ENCODE measurements around the gene TM7SF3. TPM values are rescaled to one million over a fixed set of nuclear protein-coding genes. Genes with fewer than 3 reads are reported as not detected.

Gene TM7SF3
- total RNA-seq, 4 donors from 2014 or later: 32.8 to 70.6 (median 47.4) TPM

DNA sequence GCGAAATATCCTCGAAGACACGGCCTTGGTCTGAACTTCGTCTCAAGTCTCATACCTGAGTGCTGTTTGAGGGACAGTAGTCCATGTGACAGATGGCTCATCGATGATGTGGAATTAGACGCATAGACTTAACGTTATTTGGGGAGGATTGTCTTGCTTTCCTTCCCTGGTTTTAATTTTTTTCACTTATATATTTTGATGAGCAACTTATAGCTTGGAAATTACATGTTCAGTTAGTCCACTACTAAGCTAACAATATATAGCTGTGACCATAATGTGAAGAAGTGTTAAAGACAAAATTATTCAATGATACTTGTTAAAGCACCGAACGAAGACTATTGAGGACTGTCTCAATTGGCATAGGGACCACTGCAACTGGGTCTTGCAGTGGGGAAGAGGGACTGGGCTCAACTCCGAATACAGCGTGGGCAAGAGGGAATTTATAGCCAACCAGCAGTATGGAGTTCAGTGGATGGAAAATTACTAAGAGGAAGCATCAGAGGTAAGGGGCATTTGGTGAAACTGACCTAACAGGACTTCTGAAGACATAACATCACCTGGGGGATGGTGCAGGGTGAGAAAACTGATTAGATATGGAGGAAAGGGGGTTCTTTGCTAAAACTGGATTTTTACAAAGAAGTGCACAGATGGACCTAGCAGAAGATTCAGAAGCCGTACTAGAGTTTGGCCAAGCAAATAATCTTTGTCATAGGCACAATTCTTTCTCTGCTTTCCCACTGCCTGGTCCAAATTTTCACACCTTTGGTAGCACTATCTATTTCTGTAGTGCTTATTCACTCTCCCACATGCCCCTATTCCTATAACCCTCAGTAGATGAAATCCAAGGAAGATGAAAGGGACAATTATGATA, 910 bp upstream of the TM7SF3 start:
- intact Hi-C loops (cut with DNase I; ENCODE audit: low total_unique reads): loop anchor here (5.0 kb wide), 1 partner anchor 78 kb away; the partner anchor contains the start of genes FGFR1OP2 and INTS13
- no peak for TF ChIP-seq POLR2A (IDR thresholded peaks at IDR 0.05)
- TF ChIP-seq, protein P1, sequence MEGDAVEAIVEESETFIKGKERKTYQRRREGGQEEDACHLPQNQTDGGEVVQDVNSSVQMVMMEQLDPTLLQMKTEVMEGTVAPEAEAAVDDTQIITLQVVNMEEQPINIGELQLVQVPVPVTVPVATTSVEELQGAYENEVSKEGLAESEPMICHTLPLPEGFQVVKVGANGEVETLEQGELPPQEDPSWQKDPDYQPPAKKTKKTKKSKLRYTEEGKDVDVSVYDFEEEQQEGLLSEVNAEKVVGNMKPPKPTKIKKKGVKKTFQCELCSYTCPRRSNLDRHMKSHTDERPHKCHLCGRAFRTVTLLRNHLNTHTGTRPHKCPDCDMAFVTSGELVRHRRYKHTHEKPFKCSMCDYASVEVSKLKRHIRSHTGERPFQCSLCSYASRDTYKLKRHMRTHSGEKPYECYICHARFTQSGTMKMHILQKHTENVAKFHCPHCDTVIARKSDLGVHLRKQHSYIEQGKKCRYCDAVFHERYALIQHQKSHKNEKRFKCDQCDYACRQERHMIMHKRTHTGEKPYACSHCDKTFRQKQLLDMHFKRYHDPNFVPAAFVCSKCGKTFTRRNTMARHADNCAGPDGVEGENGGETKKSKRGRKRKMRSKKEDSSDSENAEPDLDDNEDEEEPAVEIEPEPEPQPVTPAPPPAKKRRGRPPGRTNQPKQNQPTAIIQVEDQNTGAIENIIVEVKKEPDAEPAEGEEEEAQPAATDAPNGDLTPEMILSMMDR (IDR thresholded peaks at IDR 0.05): no peak
- Histone ChIP-seq H3K36me3 (no peaks in the 10 kb centered on the region), H3K27me3 (no peaks in the 10 kb centered on the region), H3K9me3 (no peaks in the 10 kb centered on the region), H3K4me1 (no peaks in the 10 kb centered on the region), H3K27ac (peak overlapping the region; percentile 94 to 97), H3K4me3 (peak overlapping the region; percentile 88 to 90)
- DNase-seq: no peak

DNA sequence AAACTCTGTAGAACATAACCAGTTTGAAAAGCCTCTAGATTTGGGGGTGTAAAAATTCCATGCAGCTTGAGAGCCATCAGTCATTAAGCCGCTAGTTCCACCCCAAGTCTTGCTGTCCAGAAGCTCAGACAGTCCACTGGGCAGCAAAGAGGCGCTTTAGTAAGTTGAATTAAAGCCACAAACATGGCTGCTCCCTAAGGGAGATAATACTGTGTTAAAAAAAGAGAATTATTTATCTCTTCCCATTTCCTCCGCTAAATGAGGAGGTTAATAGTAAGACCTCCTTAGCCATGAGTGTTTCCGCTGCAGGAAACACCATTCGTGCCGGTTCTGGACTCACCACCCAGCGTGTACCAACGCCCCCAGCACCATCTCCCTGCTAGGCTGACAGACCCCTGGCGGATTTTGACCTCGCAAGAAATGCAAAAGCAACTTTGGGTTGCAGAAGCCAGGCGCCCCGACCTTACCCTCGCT, 536 bp downstream of the TM7SF3 start:
- Histone ChIP-seq H3K36me3 (no peaks in the 10 kb centered on the region), H3K4me1 (no peaks in the 10 kb centered on the region), H3K4me3 (peak overlapping the region; percentile 88 to 90), H3K9me3 (no peaks in the 10 kb centered on the region), H3K27ac (peak overlapping the region; percentile 94 to 97), H3K27me3 (no peaks in the 10 kb centered on the region)
- no peak for DNase-seq
- TF ChIP-seq POLR2A (IDR thresholded peaks at IDR 0.05): no peak
- TF ChIP-seq, protein P1 (IDR thresholded peaks at IDR 0.05): no peak
- intact Hi-C loops (cut with DNase I; ENCODE audit: low total_unique reads): loop anchor here (5.0 kb wide), 1 partner anchor 76 kb away; the partner anchor contains the start of genes FGFR1OP2 and INTS13

DNA sequence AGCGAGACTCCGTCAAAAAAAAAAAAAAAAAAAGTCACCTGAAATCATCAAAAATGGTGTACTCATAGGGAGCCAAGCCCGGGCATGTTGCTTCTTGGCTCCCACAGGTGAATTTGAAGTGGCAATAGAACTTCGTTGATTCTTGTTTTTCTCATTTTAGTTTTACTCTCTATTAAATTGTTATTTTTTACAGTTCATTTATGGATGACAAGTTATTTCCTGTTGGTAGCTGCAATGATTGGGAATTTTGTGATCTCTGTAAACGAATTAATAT, 1.3 kb downstream of the TM7SF3 start:
- DNase-seq: no peak
- Histone ChIP-seq H3K27me3 (no peaks in the 10 kb centered on the region), H3K4me3 (no peak overlapping the region), H3K27ac (no peak overlapping the region), H3K4me1 (no peaks in the 10 kb centered on the region), H3K36me3 (no peaks in the 10 kb centered on the region), H3K9me3 (no peaks in the 10 kb centered on the region)
- intact Hi-C loops (cut with DNase I; ENCODE audit: low total_unique reads): loop anchor here (5.0 kb wide), 1 partner anchor 76 kb away; the partner anchor contains the start of genes FGFR1OP2 and INTS13
- no peak for TF ChIP-seq POLR2A (IDR thresholded peaks at IDR 0.05)
- TF ChIP-seq, protein P1 (IDR thresholded peaks at IDR 0.05): no peak

DNA sequence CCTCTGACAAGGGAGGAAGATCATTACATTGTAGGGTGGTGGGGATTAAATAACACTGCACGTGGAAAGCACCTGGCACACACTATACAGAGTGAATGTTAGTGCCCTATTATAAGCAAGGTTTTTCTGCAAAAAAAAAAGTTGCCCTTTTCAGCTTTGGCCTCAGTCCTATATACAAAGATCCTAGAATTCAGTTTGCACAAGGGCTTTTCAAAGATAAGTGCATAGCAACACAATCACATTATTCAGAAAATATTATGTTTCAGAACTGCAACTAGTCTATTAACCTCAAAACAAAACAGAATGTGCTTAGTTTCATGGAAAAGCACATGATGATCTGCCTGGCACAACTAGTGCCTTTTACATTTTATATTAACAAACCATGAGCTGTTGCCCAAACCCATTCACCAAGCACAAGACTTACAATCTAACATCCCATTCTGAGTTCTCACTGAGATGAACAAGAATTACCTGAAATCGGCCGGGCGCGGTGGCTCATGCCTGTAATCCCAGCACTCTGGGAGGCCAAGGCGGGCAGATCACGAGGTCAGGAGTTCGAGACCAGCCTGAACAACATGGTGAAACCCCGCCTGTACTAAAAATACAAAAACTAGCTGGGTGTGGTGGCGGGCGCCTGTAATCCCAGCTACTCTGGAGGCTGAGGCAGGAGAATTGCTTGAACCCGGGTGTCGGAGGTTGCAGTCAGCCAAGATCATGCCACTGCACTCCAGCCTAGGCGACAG, 1.8 kb downstream of the TM7SF3 start:
- no peak overlapping the region for H3K4me3 ChIP-seq
- H3K36me3 ChIP-seq: no peaks in the 10 kb centered on the region
- no peaks in the 10 kb centered on the region for H3K9me3 ChIP-seq
- no peaks in the 10 kb centered on the region for H3K27me3 ChIP-seq
- DNase-seq: no peak
- H3K4me1 ChIP-seq: no peaks in the 10 kb centered on the region
- no peak overlapping the region for H3K27ac ChIP-seq
- intact Hi-C loops (cut with DNase I; ENCODE audit: low total_unique reads): loop anchor here (5.0 kb wide), 1 partner anchor 75 kb away; the partner anchor contains the start of genes FGFR1OP2 and INTS13
- TF ChIP-seq, protein P1 (IDR thresholded peaks at IDR 0.05): no peak
- no peak for TF ChIP-seq POLR2A (IDR thresholded peaks at IDR 0.05)
